AG04450 (cell line): ENCODE measurements around the gene PTS. TPM values are rescaled to one million over a fixed set of nuclear protein-coding genes. Genes with fewer than 3 reads are reported as not detected.
"Not testable (repeated sequence)": the region's sequence is repeated elsewhere in the genome, so short reads cannot be mapped to it uniquely, and the experiment has no call there.

Experiments
- CTCF ChIA-PET: fragments of 300-600, 350-600 bp; formaldehyde crosslinking; extraction: SDS; loops from one replicate; lab custom pipeline; 2022; ENCODE audit warnings: antibody characterized with exemption, inconsistent platforms; lab: Charles Lee
- POLR2A ChIA-PET: fragments of 350-600 bp; formaldehyde crosslinking; extraction: SDS; loops from one replicate; lab custom pipeline; 2021; ENCODE audit warnings: antibody characterized with exemption, inconsistent platforms; lab: Yijun Ruan, JAX
- DNase-seq: peaks from one replicate; pipeline ENCODE4 v3.0.0-alpha.2; 2011; ENCODE audit warnings: low read depth, low spot score
- H3K27ac ChIP-seq: one replicate; pipeline ENCODE4 v1.5.1; 2012; ENCODE audit warnings: low read depth, low read length, control low read depth
- H3K27me3 ChIP-seq: one replicate; pipeline ENCODE4 v1.6.0; 2012; ENCODE audit warnings: low read length; ENCODE audit not compliant: control insufficient read depth, insufficient read depth
- H3K4me3 ChIP-seq: 2 replicates; pipeline ENCODE4 v1.5.1; 2011; ENCODE audit warnings: mild to moderate bottlenecking, low read depth, low read length, control low read depth
- H3K9me3 ChIP-seq: 2 replicates; pipeline ENCODE4 v1.5.1; 2012; ENCODE audit warnings: low read length; ENCODE audit not compliant: control insufficient read depth, insufficient read depth
- polyA plus RNA-seq: library from polyadenylated mRNA; depleted of rRNA; stranded (reverse); fragments of >200 nt; gene quantifications from 2 replicates; pipeline ENCODE4 v1.2.3, GENCODE V29; 2011
- TF ChIP-seq, protein P1 (sequence below): IDR thresholded peaks from 2 replicates; pipeline ENCODE4 v1.5.1; 2011; ENCODE audit warnings: low read depth, low read length, control low read depth, inconsistent platforms

The PTS gene
- polyA plus RNA-seq, 1 experiment = 55.9 TPM

- TF ChIP-seq, protein P1, sequence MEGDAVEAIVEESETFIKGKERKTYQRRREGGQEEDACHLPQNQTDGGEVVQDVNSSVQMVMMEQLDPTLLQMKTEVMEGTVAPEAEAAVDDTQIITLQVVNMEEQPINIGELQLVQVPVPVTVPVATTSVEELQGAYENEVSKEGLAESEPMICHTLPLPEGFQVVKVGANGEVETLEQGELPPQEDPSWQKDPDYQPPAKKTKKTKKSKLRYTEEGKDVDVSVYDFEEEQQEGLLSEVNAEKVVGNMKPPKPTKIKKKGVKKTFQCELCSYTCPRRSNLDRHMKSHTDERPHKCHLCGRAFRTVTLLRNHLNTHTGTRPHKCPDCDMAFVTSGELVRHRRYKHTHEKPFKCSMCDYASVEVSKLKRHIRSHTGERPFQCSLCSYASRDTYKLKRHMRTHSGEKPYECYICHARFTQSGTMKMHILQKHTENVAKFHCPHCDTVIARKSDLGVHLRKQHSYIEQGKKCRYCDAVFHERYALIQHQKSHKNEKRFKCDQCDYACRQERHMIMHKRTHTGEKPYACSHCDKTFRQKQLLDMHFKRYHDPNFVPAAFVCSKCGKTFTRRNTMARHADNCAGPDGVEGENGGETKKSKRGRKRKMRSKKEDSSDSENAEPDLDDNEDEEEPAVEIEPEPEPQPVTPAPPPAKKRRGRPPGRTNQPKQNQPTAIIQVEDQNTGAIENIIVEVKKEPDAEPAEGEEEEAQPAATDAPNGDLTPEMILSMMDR = no peak
- H3K27ac ChIP-seq = no peak overlapping the region
- H3K4me3 ChIP-seq = no peak overlapping the region
- H3K9me3 ChIP-seq = no peaks in the 10 kb centered on the region
- DNase-seq = no peak
- ChIA-PET POLR2A (no interaction called here), CTCF (interaction anchor here (0.7 to 1.7 kb wide), 3 partner anchors 21 to 96 kb away, joined by 3 to 5 read pairs (median 4); partner anchors contain the start of gene BCO2)
- H3K27me3 ChIP-seq = no peaks in the 10 kb centered on the region
Observed at GRCh38 chr11:112196519-112197087, 29.6 kb upstream of the PTS start.

- CTCF ChIA-PET, H3K4me3 ChIP-seq, H3K27me3 ChIP-seq, POLR2A ChIA-PET, H3K9me3 ChIP-seq, DNase-seq, H3K27ac ChIP-seq: not testable (repeated sequence)
Observed at GRCh38 chr11:112199101-112199500, 27.1 kb upstream of the PTS start.

GRCh38 chr11:112200252-112200651 is 26.0 kb upstream of the PTS start:
- no peak overlapping the region for H3K4me3 ChIP-seq
- H3K27ac ChIP-seq = no peak overlapping the region
- ChIA-PET CTCF (interaction anchor here (0.6 to 1.1 kb wide), 2 partner anchors 81 to 87 kb away, joined by 4 to 6 read pairs; no protein-coding TSS in a partner anchor), POLR2A (no interaction called here)
- no peak for DNase-seq
- TF ChIP-seq, protein P1 = no peak
- H3K9me3 ChIP-seq = no peaks in the 10 kb centered on the region
- no peaks in the 10 kb centered on the region for H3K27me3 ChIP-seq

DNA sequence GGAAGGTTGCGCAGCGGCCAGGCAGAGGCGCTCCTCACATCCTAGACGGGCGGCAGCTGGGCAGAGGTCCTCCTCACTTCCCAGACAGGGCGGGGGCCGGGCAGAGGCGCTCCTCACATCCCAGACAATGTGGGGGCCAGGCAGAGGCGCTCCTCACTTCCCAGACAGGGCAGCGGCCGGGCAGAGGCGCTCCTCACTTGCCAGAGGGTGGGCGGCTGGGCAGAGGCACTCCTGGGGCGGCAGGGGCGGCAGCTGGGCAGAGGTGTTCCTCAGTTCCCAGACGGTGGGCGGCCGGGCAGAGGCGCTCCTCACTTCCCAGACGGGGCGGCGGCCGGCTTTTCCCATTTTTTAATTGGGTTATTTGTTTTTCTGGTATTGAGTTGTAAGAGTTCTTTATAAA is 20.2 kb upstream of the PTS start:
- H3K27me3 ChIP-seq = no peaks in the 10 kb centered on the region
- no peak overlapping the region for H3K27ac ChIP-seq
- ChIA-PET CTCF (interaction anchor here (1.0 to 2.1 kb wide), 2 partner anchors 13 to 74 kb away, joined by 4 to 12 read pairs; no protein-coding TSS in a partner anchor), POLR2A (no interaction called here)
- peaks cover 4% of the 10 kb centered on the region; the same call in 1 of the 2 replicates for H3K9me3 ChIP-seq
- no peak for DNase-seq
- TF ChIP-seq, protein P1 = no peak
- no peak overlapping the region for H3K4me3 ChIP-seq

GRCh38 chr11:112210890-112211289 is 15.3 kb upstream of the PTS start:
- CTCF ChIA-PET = no interaction called here
- Histone ChIP-seq H3K27ac (no peak overlapping the region), H3K27me3 (no peaks in the 10 kb centered on the region), H3K9me3 (peaks cover 4% of the 10 kb centered on the region; the same call in 1 of the 2 replicates), H3K4me3 (no peak overlapping the region)
- TF ChIP-seq, protein P1 = no peak
- DNase-seq = no peak
- POLR2A ChIA-PET = no interaction called here
